ENCODE results near the gene TM2D3. TPM values are rescaled to one million over a fixed set of nuclear protein-coding genes. Genes with fewer than 3 reads are reported as not detected.

TM2D3 gene
- total RNA-seq, 2 experiments from 2014 or later, result 37.8 to 38.5 TPM

DNA sequence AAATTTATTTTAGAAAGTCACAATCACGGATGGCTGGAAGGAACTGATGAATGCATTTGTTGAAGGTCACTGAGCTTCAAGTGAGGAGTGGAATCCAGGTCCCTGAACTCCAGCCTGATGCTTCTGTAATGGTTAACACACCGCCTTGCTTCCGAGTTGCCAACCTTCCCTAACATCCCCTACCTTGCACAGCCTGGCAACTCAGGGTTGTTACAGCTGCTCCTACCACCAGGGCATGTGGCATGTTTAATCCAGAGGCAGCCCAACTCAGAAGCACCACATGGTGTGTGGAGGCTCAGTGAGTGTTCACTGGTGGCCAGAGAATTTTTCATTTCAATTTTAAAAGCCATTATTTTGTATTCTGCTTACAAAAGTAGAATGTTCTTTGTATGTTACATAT is 4.9 kb downstream of the TM2D3 start:
- peaks cover 33% of the 10 kb centered on the region for H3K4me1 Mint-ChIP-seq (ENCODE audit: low read depth)
- no peak for DNase-seq
- peak overlapping the region; percentile 48 for H3K27ac Mint-ChIP-seq
- CTCF ChIA-PET, result no interaction called here
- POLR2A ChIA-PET, result interaction anchor here (1.5 kb wide), 1 partner anchor 31 kb away, joined by 6 read pairs; no protein-coding TSS in a partner anchor
- no peak for TF ChIP-seq CTCF (IDR thresholded peaks at IDR 0.05)
- no peak for ATAC-seq
- H3K4me3 Mint-ChIP-seq, result no peak overlapping the region
- no peaks in the 10 kb centered on the region for H3K27me3 Mint-ChIP-seq
- peaks cover 41% of the 10 kb centered on the region for H3K36me3 Mint-ChIP-seq (ENCODE audit: low read depth)
- no peaks in the 10 kb centered on the region for H3K9me3 Mint-ChIP-seq
- intact Hi-C loops (cut with micrococcal nuclease), result no loop called here

GRCh38 chr15:101646672-101647071 is 5.5 kb downstream of the TM2D3 start:
- H3K4me3 Mint-ChIP-seq, result no peak overlapping the region
- H3K27me3 Mint-ChIP-seq, result no peaks in the 10 kb centered on the region
- CTCF ChIA-PET, result no interaction called here
- H3K9me3 Mint-ChIP-seq, result no peaks in the 10 kb centered on the region
- ATAC-seq (no peak), DNase-seq (no peak)
- no peak for TF ChIP-seq CTCF (IDR thresholded peaks at IDR 0.05)
- peak overlapping the region; percentile 25 for H3K27ac Mint-ChIP-seq
- intact Hi-C loops (cut with micrococcal nuclease), result no loop called here
- POLR2A ChIA-PET, result interaction anchor here (1.5 kb wide), 1 partner anchor 30 kb away, joined by 6 read pairs; no protein-coding TSS in a partner anchor
- peaks cover 45% of the 10 kb centered on the region for H3K36me3 Mint-ChIP-seq (ENCODE audit: low read depth)
- peaks cover 39% of the 10 kb centered on the region for H3K4me1 Mint-ChIP-seq (ENCODE audit: low read depth)

DNA sequence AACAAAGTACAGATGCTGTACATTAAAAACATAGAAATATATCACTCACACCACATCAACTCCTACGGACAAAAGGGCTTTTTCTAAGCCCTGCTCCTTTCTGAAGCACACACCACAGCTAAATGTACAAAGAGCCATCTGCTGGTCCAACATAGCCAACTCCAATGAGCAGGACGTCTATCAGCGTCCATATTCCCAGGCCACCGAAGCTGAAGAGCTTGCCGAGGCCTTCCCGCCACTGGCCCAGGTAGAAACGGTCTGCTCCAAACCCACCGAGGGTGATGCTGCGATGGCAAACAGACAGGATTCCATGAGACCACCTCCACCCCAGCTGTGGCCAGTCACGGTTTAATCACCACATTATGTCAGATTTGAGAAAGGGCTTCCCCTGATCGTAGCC is 9.8 kb downstream of the TM2D3 start:
- no peak for ATAC-seq
- CTCF ChIA-PET, result interaction anchor here (1.1 to 4.2 kb wide), 17 partner anchors 9 to 384 kb away, joined by 3 to 44 read pairs (median 4); partner anchors contain the start of genes SNRPA1 and TM2D3
- no peak for TF ChIP-seq CTCF (IDR thresholded peaks at IDR 0.05)
- POLR2A ChIA-PET, result interaction anchor here (0.9 to 2.0 kb wide), 5 partner anchors 9 to 359 kb away, joined by 3 to 6 read pairs (median 3); partner anchors contain the start of genes SNRPA1 and TM2D3
- peaks cover 27% of the 10 kb centered on the region for H3K4me1 Mint-ChIP-seq (ENCODE audit: low read depth)
- no peaks in the 10 kb centered on the region for H3K9me3 Mint-ChIP-seq
- H3K36me3 Mint-ChIP-seq (ENCODE audit: low read depth), result peaks cover 51% of the 10 kb centered on the region
- no peak for DNase-seq
- no peak overlapping the region for H3K4me3 Mint-ChIP-seq
- H3K27me3 Mint-ChIP-seq, result no peaks in the 10 kb centered on the region
- intact Hi-C loops (cut with micrococcal nuclease), result loop anchor here (5.0 kb wide), 1 partner anchor 365 kb away; the partner anchor contains the start of gene SELENOS
- H3K27ac Mint-ChIP-seq, result peak overlapping the region; percentile 57

DNA sequence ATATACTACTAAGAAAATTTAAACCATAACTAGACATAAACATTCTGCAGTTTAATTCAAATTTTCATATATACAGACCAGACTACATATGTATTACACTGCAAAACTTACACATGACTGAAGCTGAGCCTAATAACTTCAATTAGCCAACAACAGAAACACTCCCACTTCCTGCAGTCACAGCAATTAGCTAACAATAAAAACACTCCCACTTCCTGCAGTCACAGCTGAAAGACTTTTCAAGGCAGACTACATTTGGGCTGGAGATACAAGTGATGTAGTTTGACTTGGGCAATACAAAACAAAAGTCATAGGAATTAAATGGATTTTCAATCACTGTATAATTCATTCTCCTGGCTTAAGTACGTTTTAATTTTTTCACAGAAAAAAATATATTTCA is 10.3 kb downstream of the TM2D3 start:
- no peak for TF ChIP-seq CTCF (IDR thresholded peaks at IDR 0.05)
- Mint-ChIP-seq H3K4me1 (ENCODE audit: low read depth) (peaks cover 27% of the 10 kb centered on the region), H3K27me3 (no peaks in the 10 kb centered on the region), H3K4me3 (no peak overlapping the region), H3K9me3 (no peaks in the 10 kb centered on the region), H3K27ac (peak overlapping the region; percentile 57), H3K36me3 (ENCODE audit: low read depth) (peaks cover 49% of the 10 kb centered on the region)
- ATAC-seq, result no peak
- intact Hi-C loops (cut with micrococcal nuclease), result loop anchor here (5.0 kb wide), 1 partner anchor 365 kb away; the partner anchor contains the start of gene SELENOS
- CTCF ChIA-PET, result interaction anchor here (0.6 to 4.2 kb wide), 41 partner anchors 8 to 384 kb away, joined by 3 to 44 read pairs (median 4); partner anchors contain the start of genes SNRPA1, TARS3 and TM2D3
- no peak for DNase-seq
- POLR2A ChIA-PET, result interaction anchor here (0.7 to 2.0 kb wide), 5 partner anchors 8 to 358 kb away, joined by 3 to 6 read pairs (median 3); partner anchors contain the start of genes SNRPA1 and TM2D3

GRCh38 chr15:101641129-101641764 is 10.9 kb downstream of the TM2D3 start:
- DNase-seq, result peak; percentile 88
- Mint-ChIP-seq H3K36me3 (ENCODE audit: low read depth) (peaks cover 49% of the 10 kb centered on the region), H3K9me3 (no peaks in the 10 kb centered on the region)

More at GRCh38 chr15:101641129-101641764, 10.9 kb downstream of the TM2D3 start:
- peak; percentile 60 for ATAC-seq
- H3K4me3 Mint-ChIP-seq, result no peak overlapping the region
- TF ChIP-seq CTCF (IDR thresholded peaks at IDR 0.05), result peak; percentile 94
- peaks cover 27% of the 10 kb centered on the region for H3K4me1 Mint-ChIP-seq (ENCODE audit: low read depth)
- ChIA-PET CTCF (interaction anchor here (0.6 to 4.2 kb wide), 43 partner anchors 8 to 633 kb away, joined by 3 to 44 read pairs (median 4); partner anchors contain the start of genes SNRPA1, TARS3 and TM2D3), POLR2A (interaction anchor here (0.7 to 2.0 kb wide), 6 partner anchors 8 to 358 kb away, joined by 3 to 6 read pairs (median 3); partner anchors contain the start of genes SNRPA1 and TM2D3)
- no peaks in the 10 kb centered on the region for H3K27me3 Mint-ChIP-seq
- peak overlapping the region; percentile 70 for H3K27ac Mint-ChIP-seq
- intact Hi-C loops (cut with micrococcal nuclease), result loop anchor here (5.0 kb wide), 1 partner anchor 364 kb away; the partner anchor contains the start of gene SELENOS

All from activated CD8-positive, alpha-beta T cell treated with anti-CD3 and anti-CD28 coated beads for 36 hours (primary cell).